A673 (cell line): ENCODE results near the gene SLCO2A1. TPM values are rescaled to one million over a fixed set of nuclear protein-coding genes. Genes with fewer than 3 reads are reported as not detected.

Experiments used
- BruUV-seq: library from RNA; stranded (reverse); fragments of 400-500 nt; replicated peaks from 2 replicates; lab custom pipeline; 2021; lab: Mats Ljungman, UMichigan
- CTCF ChIA-PET: fragments of 300-600 bp; sonication (Branson Sonifier 250); formaldehyde crosslinking; loops from one replicate; lab custom pipeline; 2022; ENCODE audit warnings: antibody characterized with exemption; lab: Charles Lee
- POLR2A ChIA-PET: fragments of 300-600 bp; sonication (Branson Sonifier 250); formaldehyde crosslinking; loops from one replicate; lab custom pipeline; 2022; ENCODE audit warnings: antibody characterized with exemption; ENCODE audit not compliant: low non-redundant PET; lab: Charles Lee
- DNase-seq: peaks from one replicate; pipeline ENCODE4 v3.0.0-alpha.2; 2015; ENCODE audit warnings: low spot score
- H3K27ac ChIP-seq: fragments of 200-600 bp; sonication (generic); 2 replicates; pipeline ENCODE4 v1.5.1; 2016; ENCODE audit warnings: mixed run types, low read depth, mild to moderate bottlenecking, mixed read lengths, antibody characterized with exemption, low read length; ENCODE audit not compliant: poor library complexity, severe bottlenecking
- H3K27me3 ChIP-seq: fragments of 200-600 bp; sonication (generic); replicated peaks from 2 replicates; pipeline ENCODE4 v1.6.1; 2017; ENCODE audit warnings: mixed run types, low read depth, mild to moderate bottlenecking, mixed read lengths, antibody characterized with exemption, low read length; ENCODE audit not compliant: insufficient read depth, poor library complexity
- H3K36me3 ChIP-seq: fragments of 200-600 bp; sonication (generic); 2 replicates; pipeline ENCODE4 v1.6.1; 2016; ENCODE audit warnings: mixed run types, mild to moderate bottlenecking, mixed read lengths, antibody characterized with exemption, low read length; ENCODE audit not compliant: insufficient read depth, poor library complexity, severe bottlenecking
- H3K4me1 ChIP-seq: fragments of 200-600 bp; sonication (generic); 2 replicates; pipeline ENCODE4 v1.6.1; 2017; ENCODE audit warnings: mixed run types, mild to moderate bottlenecking, mixed read lengths, antibody characterized with exemption, low read length; ENCODE audit not compliant: insufficient read depth, poor library complexity, severe bottlenecking
- H3K4me3 ChIP-seq: fragments of 200-600 bp; sonication (generic); 2 replicates; pipeline ENCODE4 v1.5.1; 2016; ENCODE audit warnings: low read depth, mixed run types, mild to moderate bottlenecking, mixed read lengths, low read length; ENCODE audit not compliant: poor library complexity, severe bottlenecking
- H3K9me3 ChIP-seq: fragments of 200-600 bp; sonication (generic); 2 replicates; pipeline ENCODE4 v1.6.1; 2016; ENCODE audit warnings: mixed run types, low read depth, mild to moderate bottlenecking, mixed read lengths, antibody characterized with exemption, low read length; ENCODE audit not compliant: poor library complexity, severe bottlenecking
- EZH2 ChIP-seq: fragments of 200-600 bp; sonication (generic); IDR thresholded peaks from 2 replicates; pipeline ENCODE4 v1.6.1; 2017; ENCODE audit warnings: borderline replicate concordance, low read depth, mild to moderate bottlenecking, mixed read lengths, antibody characterized with exemption, low read length; ENCODE audit not compliant: poor library complexity, severe bottlenecking
- intact Hi-C: fragments of 100-400 bp; cut with micrococcal nuclease; formaldehyde crosslinking; loops from one replicate; pipeline ENCODE4 v1.10.0; 2022; ENCODE audit not compliant: unreplicated experiment
- total RNA-seq: library from RNA; stranded (reverse); gene quantifications from 2 replicates; pipeline ENCODE4 v1.2.3, GENCODE V29; 2021
- TF ChIP-seq, protein P1 (sequence below): fragments of 300-800, 200-600 bp; sonication (generic); conservative IDR thresholded peaks from 2 replicates; pipeline ENCODE4 v1.5.1; 2017; ENCODE audit warnings: low read depth, mild to moderate bottlenecking, antibody characterized with exemption, low read length, moderate library complexity, mixed read lengths

Gene SLCO2A1
- total RNA-seq, 1 experiment from 2014 or later: not detected

DNA sequence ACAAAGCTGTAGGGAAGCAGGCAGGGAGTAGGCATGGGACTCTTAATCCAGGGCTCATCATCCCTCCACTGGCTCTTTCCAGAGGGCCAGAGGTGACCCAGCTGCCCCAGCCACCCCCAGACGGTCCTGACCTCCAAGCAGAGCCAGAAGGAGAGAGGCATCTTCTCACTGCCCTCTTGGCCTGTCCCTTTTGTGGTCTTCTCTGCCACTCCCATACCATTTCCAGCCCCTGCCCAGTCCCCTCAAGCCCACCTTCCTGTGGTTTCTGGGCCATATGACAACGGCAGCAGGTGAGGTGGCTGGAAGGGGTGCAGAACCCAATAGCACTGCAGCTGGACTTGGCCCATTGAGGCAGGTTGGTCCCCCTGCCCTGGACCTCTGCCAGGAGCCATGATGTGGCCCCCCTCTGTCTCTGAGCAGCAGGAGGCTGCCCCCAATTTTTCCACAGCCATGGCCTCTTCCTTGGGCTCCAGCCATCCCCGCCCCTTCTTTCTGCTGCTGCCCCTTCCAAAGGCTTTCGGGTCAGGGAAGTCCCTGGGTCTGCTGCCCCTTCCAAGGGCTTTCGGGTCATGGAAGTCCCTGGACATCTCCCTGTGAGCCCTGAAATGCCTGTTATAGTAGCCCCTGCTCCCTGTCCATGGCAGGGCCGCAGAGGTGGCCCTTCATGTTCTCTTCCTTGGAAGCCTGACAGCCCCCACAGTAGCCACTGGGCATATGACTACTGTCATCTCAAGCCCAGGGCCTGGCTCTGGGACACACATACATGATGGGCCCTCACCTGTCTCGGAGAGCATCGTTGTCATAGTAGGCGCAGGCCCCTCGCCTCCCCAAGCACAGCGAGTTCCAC is 94.5 kb downstream of the SLCO2A1 start:
- no TSS peak for BruUV-seq
- no peak for DNase-seq
- H3K4me3 ChIP-seq: no peak overlapping the region
- CTCF ChIA-PET: no interaction called here
- H3K27ac ChIP-seq: no peak overlapping the region
- H3K4me1 ChIP-seq: no peaks in the 10 kb centered on the region
- intact Hi-C loops: loop anchor here (5.0 kb wide), 1 partner anchor 372 kb away; no protein-coding TSS in a partner anchor
- H3K27me3 ChIP-seq: no peaks in the 10 kb centered on the region
- no peaks in the 10 kb centered on the region for H3K36me3 ChIP-seq
- H3K9me3 ChIP-seq: no peaks in the 10 kb centered on the region
- TF ChIP-seq EZH2: no peak
- TF ChIP-seq, protein P1, sequence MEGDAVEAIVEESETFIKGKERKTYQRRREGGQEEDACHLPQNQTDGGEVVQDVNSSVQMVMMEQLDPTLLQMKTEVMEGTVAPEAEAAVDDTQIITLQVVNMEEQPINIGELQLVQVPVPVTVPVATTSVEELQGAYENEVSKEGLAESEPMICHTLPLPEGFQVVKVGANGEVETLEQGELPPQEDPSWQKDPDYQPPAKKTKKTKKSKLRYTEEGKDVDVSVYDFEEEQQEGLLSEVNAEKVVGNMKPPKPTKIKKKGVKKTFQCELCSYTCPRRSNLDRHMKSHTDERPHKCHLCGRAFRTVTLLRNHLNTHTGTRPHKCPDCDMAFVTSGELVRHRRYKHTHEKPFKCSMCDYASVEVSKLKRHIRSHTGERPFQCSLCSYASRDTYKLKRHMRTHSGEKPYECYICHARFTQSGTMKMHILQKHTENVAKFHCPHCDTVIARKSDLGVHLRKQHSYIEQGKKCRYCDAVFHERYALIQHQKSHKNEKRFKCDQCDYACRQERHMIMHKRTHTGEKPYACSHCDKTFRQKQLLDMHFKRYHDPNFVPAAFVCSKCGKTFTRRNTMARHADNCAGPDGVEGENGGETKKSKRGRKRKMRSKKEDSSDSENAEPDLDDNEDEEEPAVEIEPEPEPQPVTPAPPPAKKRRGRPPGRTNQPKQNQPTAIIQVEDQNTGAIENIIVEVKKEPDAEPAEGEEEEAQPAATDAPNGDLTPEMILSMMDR: no peak
- POLR2A ChIA-PET: no interaction called here

DNA sequence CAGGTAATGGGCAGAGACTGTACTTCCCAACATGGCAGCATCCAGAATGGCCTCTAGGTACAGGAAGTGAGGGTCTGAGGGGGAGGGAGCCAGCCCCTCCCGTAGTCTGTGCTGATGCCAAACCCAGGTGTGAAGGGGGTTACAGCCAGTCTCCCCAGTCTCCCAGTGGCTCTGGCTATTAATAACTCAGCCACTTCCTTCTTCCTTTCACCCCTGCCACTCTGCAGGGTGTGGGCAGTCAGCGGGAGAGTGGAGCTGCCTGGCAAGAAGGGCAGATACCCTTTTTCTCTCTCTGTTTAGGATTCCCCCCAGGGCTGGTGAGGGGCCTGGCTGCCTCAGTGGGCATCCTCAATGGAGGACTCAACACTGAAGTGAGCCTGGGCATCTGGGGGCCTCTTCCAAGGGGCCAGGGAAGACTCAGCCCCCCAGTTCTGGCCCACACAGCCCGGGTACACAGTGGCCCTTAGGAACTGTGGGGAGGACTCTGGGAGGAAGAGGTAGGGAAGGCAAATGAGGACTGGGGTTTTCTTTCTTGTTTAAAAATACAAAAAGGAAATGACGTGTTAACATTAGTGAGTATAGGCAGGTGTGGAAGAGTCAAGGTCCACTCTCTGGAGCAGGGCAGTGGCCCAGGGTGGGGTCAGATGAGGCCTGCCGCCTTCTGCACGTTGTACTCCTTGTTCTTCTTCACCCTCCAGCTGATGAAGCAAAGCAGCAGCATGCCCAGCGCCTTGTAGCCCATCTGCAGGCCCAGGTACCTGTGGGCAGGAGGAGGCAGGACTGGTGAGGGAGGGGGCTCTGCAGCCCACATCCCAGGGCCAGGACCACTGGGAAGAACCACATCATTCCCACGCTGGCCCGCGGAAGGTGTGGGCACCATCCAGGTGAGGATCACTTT is 95.4 kb downstream of the SLCO2A1 start:
- DNase-seq: no peak
- ChIA-PET CTCF (no interaction called here), POLR2A (no interaction called here)
- intact Hi-C loops: loop anchor here (5.0 kb wide), 1 partner anchor 373 kb away; no protein-coding TSS in a partner anchor
- no peaks in the 10 kb centered on the region for H3K36me3 ChIP-seq
- no peaks in the 10 kb centered on the region for H3K4me1 ChIP-seq
- BruUV-seq: no TSS peak
- no peaks in the 10 kb centered on the region for H3K27me3 ChIP-seq
- no peaks in the 10 kb centered on the region for H3K9me3 ChIP-seq
- TF ChIP-seq, protein P1: no peak
- TF ChIP-seq EZH2: no peak
- no peak overlapping the region for H3K4me3 ChIP-seq
- H3K27ac ChIP-seq: no peak overlapping the region

DNA sequence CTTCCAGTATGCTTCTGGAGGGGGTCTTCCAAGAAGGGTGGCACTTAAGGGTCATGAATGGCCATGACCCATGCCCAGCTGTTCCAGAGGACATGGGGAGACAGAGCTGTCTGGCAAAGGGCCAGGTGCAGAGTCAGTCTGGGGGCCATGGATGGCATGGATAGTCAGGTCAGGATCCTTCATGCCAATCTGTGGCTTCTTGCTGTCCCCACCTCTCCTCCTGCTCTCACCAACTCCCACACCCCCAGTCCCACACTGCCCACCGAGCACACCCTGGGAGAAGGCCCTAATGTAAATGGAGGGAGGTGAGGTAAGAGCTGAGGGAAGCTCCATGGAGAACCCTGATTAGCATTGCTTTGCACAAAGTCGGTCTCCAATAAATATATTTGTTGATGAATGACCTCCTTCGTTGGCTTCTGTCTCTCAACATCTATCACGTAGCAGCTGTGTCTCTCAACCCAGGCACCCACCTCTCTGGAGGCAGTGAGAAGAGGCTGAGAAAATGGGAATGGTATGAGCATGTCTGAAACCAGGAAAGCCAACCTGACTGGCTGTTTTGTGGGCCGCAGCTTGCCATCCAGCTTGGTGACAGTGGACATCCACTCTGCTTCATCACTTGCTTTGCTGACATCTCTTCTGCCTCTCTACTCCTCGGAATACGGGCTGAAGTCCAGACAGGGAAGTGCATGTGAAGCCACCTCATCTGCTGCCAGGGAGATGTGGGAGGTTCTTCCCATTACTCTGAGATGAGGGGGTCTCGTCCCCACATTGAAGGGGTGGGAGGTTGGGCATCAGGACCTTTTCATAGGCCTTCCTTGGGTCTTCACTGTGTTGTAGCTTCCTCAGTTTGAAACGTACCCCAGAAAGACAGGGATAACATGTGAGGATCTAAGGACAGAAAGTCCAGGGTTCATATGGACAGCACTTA is 96.4 kb downstream of the SLCO2A1 start:
- POLR2A ChIA-PET: no interaction called here
- H3K27ac ChIP-seq: no peak overlapping the region

More for the DNA sequence above, 96.4 kb downstream of the SLCO2A1 start:
- no peaks in the 10 kb centered on the region for H3K36me3 ChIP-seq
- intact Hi-C loops: loop anchor here (5.0 kb wide), 1 partner anchor 374 kb away; no protein-coding TSS in a partner anchor
- CTCF ChIA-PET: interaction anchor here (2.0 kb wide), 1 partner anchor 279 kb away, joined by 7 read pairs; no protein-coding TSS in a partner anchor
- TF ChIP-seq, protein P1: no peak
- TF ChIP-seq EZH2: no peak
- no peaks in the 10 kb centered on the region for H3K4me1 ChIP-seq
- DNase-seq: no peak
- no peaks in the 10 kb centered on the region for H3K27me3 ChIP-seq
- H3K4me3 ChIP-seq: no peak overlapping the region
- H3K9me3 ChIP-seq: no peaks in the 10 kb centered on the region
- BruUV-seq: no TSS peak
